ENCODE data around the gene PTHLH.

Gene PTHLH

GRCh38 chr12:27975222-27976136, 2.9 kb upstream of the PTHLH start:
- DNase-seq (ENCODE audit: extremely low read depth, low read depth) = no peak
- no peak for TF ChIP-seq CTCF (IDR thresholded peaks at IDR 0.05; ENCODE audit: low read depth, low read length)

- no peak for TF ChIP-seq CTCF (IDR thresholded peaks at IDR 0.05; ENCODE audit: low read depth, low read length)
These were observed 2.2 kb upstream of the PTHLH start for GRCh38 chr12:27974735-27975221.

GRCh38 chr12:27973487-27973890, 956 bp upstream of the PTHLH start:
- no peak for DNase-seq (ENCODE audit: extremely low read depth, low read depth)
- TF ChIP-seq CTCF (IDR thresholded peaks at IDR 0.05; ENCODE audit: low read depth, low read length) = no peak

More at GRCh38 chr12:27974735-27975221, 2.2 kb upstream of the PTHLH start:
- no peak for DNase-seq (ENCODE audit: extremely low read depth, low read depth)

GRCh38 chr12:27971606-27972005, 927 bp downstream of the PTHLH start:
- no peak for TF ChIP-seq CTCF (IDR thresholded peaks at IDR 0.05; ENCODE audit: low read depth, low read length)
- no peak for DNase-seq (ENCODE audit: extremely low read depth, low read depth)

- DNase-seq (ENCODE audit: extremely low read depth, low read depth) = no peak
- TF ChIP-seq CTCF (IDR thresholded peaks at IDR 0.05; ENCODE audit: low read depth, low read length) = no peak
These were observed 1.4 kb downstream of the PTHLH start for GRCh38 chr12:27971121-27971489.

- DNase-seq (ENCODE audit: extremely low read depth, low read depth) = no peak
- no peak for TF ChIP-seq CTCF (IDR thresholded peaks at IDR 0.05; ENCODE audit: low read depth, low read length)
These were observed 2.0 kb downstream of the PTHLH start for GRCh38 chr12:27970401-27971120.
